GM21360 (cell line): ENCODE results near the gene NAA30.

Source experiments
- ATAC-seq: cut with Tn5 transposase; IDR thresholded peaks from one replicate; pipeline ENCODE4 v1.9.1; 2021; ENCODE audit warnings: mild to moderate bottlenecking, moderate library complexity; ENCODE audit not compliant: unreplicated experiment

The NAA30 gene

DNA sequence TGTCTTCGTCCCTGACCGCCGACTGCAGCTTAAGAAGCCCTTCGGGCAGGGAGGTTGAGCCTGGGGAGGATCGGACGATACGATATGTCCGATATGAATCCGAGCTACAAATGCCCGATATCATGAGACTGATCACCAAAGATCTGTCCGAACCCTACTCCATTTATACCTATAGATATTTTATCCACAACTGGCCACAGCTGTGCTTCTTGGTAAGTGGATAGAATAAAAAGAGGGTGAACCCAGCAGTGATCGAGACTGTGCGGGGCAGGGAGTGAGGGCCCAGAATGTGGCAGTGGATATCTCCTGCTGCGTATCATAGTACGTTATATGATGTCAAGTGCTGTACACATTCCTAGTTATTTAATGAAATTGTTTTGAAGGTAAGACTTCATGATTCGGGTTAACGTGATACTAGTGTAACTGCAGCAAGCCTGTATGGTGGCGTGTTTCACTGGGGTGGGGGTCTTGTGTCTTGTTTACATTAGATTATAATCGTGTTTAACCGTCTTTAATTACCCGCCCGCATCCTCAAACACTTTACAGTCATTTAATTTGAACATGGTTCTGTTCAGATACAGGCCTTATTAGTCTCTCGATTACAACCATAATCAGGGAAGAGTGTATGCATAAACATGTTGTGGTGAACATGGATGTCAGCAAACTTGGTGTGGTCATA, 1.3 kb downstream of the NAA30 start:
- ATAC-seq = no peak

- no peak for ATAC-seq
Observed at GRCh38 chr14:57392830-57393229, 2.4 kb downstream of the NAA30 start.

GRCh38 chr14:57400556-57401494, 10.4 kb downstream of the NAA30 start:
- ATAC-seq = no peak

DNA sequence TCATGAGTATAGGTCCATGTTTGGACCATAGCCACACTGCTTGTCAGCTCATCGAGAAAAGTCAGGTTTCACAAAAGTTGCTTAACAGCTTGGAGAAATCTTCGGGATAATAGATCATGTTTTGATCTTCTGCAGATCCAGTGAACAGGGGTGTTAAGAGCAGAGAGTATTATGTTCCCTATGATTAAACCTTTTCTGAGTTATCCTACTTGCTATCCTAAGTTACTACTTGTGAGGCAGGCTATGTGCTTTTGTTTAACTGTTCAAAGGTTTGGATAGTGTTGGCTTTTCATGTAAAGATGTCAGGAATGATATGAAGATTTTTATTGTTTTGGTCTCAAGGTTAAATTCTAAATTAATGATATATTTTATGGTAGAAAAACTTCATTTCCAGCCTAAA, 11.1 kb downstream of the NAA30 start:
- ATAC-seq = no peak

DNA sequence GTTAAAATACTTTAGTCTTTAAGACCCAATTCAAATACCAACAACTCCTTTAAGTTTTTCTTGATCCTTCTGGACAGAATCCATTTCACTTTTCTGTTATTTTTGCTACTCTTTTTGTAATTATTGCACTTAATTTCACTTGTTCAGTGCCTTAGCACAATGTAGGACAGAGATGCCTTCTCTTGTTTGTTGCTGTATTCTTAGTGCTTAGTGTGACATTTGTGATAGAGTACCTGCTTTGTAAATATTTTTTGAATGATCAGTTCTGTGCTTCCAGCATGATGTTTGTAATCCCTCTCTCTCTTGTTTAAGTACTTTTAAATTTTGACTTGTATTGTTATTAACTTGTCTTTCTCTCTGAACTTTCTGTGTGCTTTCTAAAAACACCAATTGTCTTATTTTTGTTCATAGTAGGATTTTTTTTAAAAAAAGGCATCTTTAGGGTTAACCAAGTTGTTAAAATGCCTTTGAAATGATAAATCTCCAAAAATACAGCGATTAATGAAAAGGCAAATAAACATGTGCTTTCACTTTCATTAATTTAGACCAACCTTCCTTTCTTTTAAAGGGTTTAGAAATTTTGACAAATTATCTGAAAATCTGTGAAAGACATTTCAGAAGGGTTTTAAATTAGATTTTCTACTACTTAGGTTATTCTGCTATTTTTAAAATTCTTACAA, 11.9 kb downstream of the NAA30 start:
- no peak for ATAC-seq

DNA sequence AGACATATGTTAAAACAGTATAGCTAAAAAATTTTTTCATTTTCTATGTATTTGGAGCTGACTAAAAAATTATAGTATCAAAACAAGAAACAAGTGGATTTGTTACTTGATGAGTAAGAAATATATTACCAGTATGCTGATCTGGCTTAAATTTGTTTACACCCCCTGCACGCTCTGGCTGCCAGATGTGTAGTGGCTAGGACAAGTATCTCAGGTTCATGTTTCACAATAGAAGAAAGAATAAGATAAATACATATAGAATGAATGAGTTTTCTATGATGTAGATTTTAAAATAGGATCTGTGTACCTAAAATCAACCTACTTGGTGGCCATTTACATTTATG, 13.1 kb downstream of the NAA30 start:
- ATAC-seq = no peak

DNA sequence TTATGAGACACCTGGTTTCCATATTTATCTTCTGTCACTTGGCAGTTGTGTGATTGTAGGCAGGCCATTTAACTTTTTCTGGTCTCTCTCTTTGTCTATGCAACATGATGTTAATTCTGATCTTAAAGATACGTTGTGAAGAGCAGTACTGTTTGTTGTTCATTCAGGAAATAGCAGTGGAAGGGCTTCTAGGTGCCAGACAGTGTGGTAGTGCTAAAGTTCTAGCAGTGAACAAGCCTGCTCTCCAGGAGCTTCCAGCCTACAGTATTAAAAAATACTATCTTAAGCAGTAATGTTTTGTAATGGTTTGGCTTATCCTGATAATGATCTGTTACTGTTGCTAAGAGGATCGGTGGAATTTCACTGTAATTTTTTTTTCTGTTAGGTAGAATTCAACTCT, 15.2 kb downstream of the NAA30 start:
- ATAC-seq = no peak

DNA sequence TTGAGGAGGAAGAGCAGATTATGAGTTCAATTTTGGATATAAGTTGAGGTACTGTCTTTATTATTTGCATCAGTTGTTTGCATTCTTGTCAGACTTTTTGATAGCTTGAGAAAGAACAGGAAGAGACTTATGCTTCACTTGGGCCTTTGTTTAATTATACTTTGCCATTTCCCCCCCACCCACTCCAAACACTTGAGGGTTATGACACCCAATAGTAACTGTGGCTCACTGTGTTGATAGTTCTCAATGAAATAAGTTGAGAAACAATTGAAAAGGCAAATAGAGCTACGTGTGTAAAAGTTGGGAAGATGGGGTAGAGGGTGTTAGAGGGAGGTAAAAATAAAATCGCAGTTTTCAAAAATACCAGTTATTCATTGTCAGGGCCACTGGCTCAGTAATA, 17.7 kb downstream of the NAA30 start:
- no peak for ATAC-seq

DNA sequence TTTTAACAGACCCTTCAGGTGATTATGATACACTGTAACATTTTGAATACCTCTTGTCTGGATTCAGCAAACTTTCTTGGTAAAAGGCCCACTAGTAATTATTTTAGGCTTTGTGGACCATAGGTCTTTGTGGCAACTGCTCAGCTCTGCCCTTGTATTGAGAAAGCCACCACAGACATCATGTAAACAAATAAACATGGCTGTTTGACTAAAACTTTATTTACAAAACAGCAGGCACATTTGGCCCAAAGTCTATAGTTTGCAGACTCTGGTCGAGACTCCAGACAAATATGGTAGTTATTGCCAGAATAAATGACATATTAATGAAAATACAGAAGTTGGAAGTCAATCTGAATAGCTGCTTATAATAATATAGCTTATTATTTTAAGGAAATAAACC, 18.2 kb downstream of the NAA30 start:
- ATAC-seq = no peak

- ATAC-seq = no peak
Observed at GRCh38 chr14:57412341-57412740, 22.0 kb downstream of the NAA30 start.

- no peak for ATAC-seq
Observed at GRCh38 chr14:57413849-57414248, 23.5 kb downstream of the NAA30 start.

DNA sequence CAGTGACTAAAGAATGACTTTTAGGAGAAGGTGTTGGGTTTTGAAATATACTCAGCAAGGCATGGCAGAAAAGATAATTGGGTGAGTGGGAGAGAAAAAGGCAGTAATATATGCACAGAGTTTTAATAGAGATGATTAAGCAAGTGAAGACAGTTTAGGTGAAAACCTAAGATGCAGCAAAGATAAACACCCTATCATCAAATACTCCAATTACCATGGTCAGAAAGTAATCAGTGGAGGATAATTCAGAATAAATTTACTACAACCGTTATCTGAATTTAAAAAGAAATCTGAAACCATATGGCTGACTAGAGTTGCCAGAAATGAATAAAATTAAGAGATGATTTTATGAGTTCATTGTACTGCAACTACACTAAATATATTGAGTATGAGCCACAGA, 26.8 kb downstream of the NAA30 start:
- ATAC-seq = no peak

GRCh38 chr14:57418999-57419398, 28.6 kb downstream of the NAA30 start:
- ATAC-seq = no peak

DNA sequence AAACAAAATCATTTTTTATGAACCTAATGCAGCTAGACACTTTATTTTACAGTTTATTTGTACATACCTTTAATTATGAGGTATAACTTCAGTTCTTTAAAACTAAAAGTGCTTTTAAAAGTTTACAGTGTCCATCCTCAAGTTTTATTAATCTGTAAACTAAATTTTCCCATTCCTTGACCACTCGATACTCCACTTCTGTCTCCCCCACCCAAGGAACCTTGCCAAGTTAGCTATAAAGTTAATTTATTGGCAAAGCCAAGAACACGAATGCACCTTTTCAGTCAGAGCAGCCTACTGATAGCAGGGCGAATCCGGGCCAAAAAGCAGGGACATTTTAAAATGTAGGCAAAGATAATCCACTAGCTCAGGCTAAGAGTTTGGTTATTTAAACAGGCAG, 29.6 kb downstream of the NAA30 start:
- no peak for ATAC-seq

GRCh38 chr14:57420986-57421385, 30.6 kb downstream of the NAA30 start:
- no peak for ATAC-seq

GRCh38 chr14:57435923-57436322, 45.5 kb downstream of the NAA30 start:
- ATAC-seq = no peak

GRCh38 chr14:57461777-57462320, 71.5 kb downstream of the NAA30 start:
- no peak for ATAC-seq

- ATAC-seq = no peak
Observed at GRCh38 chr14:57462551-57462950, 72.2 kb downstream of the NAA30 start.

DNA sequence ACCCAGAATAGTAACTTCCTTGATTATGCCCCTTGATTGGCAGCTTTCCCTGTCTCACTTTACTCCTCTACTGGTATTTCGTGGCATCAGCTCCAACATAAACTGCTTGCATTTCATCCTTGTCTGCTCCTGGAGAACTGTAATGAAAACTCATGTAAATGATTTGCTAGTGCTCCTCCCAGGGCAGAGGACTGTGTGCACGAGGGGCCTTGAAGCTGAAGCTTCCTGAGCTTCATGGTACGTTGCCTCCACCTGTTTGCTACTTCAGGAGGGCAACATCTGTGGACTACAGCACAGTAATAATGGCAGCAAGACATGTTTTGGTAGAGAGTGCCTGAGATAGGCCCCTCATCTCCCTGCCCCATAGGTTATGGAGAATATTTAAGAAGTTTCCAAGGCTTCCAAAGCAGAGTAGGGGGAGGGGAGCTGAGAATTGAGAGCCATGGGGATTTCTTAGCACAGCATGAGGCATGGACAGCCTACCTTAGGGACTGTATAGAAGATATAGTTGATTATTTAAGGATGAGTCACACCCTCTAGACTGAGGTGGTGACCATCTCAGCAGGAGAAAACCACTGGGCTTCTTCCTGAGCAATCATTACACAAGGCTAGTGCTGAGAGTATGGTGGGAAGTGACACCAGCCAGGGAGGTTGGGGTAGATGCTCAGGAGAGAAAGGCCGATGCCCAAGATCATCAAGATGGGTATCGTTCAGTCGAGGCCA, 73.8 kb downstream of the NAA30 start:
- ATAC-seq = no peak
